HepG2 (cell line): ENCODE measurements around the gene MEIOC. TPM values are rescaled to one million over a fixed set of nuclear protein-coding genes. Genes with fewer than 3 reads are reported as not detected.

Experiments
- ATAC-seq: fragments of 200-7000 bp; cut with Tn5 transposase; 3 replicates; pipeline ENCODE4 v1.9.1; 2020; ENCODE audit warnings: mild to moderate bottlenecking, moderate library complexity
- Bru-seq: library from RNA; stranded (reverse); fragments of 400-500 nt; gene quantifications from one replicate; lab custom pipeline; 2021; lab: Mats Ljungman, UMichigan
- BruChase-seq, 2 experiments: library from RNA; stranded (reverse); fragments of 400-500 nt; gene quantifications; one replicate each; lab custom pipeline; 2021; lab: Mats Ljungman, UMichigan
- BruUV-seq: library from RNA; stranded (reverse); fragments of 400-500 nt; replicated peaks from 2 replicates; lab custom pipeline; 2021; lab: Mats Ljungman, UMichigan
- CTCF ChIA-PET: fragments of 300-600 bp; formaldehyde crosslinking; extraction: SDS; loops from one replicate; lab custom pipeline; 2021; ENCODE audit warnings: low total read pairs, inconsistent platforms, low intra/inter-chr PET ratio; lab: Yijun Ruan, JAX
- POLR2A ChIA-PET: fragments of 350-600 bp; sonication (Branson Sonifier 250); formaldehyde crosslinking; loops from one replicate; lab custom pipeline; 2020; ENCODE audit warnings: antibody characterized with exemption, inconsistent platforms; lab: Yijun Ruan, JAX
- DNase-seq: peaks from one replicate; pipeline ENCODE4 v3.0.0-alpha.2; 2015; ENCODE audit warnings: low spot score
- FAIRE-seq: peaks from 3 replicates; lab custom pipeline; 2011; peaks lifted over from hg19 to GRCh38; lab: Jason Lieb, UNC
- H2AFZ ChIP-seq: one replicate; pipeline ENCODE4 v1.6.1; 2011; ENCODE audit warnings: low read length, inconsistent platforms
- H3K27ac ChIP-seq: fragments of 300-600 bp; 3 replicates; pipeline ENCODE4 v1.8.0; 2011; ENCODE audit warnings: mixed run types, mild to moderate bottlenecking, mixed read lengths, low read length, inconsistent platforms; ENCODE audit not compliant: insufficient read depth; ENCODE audit errors: extremely low read length
- H3K27me3 ChIP-seq, 2 experiments: fragments of 200-600 bp in 1 of 2; 2 replicates in 1 of 2; 3 replicates in 1 of 2; pipeline versions ENCODE4 v1.6.0 to v1.8.0; 2011; ENCODE audit warnings: low read length in 2 of 2, mild to moderate bottlenecking in 2 of 2, moderate library complexity in 2 of 2, inconsistent platforms in 1 of 2; ENCODE audit not compliant: insufficient read depth in 2 of 2, control insufficient read depth in 1 of 2
- H3K36me3 ChIP-seq, 2 experiments: fragments of 200-600 bp in 1 of 2; replicated peaks in 1 of 2; 2 replicates in 1 of 2; 3 replicates in 1 of 2; pipeline versions ENCODE4 v1.5.1 to v1.8.0; 2011; ENCODE audit warnings: low read length in 2 of 2, inconsistent platforms in 1 of 2; ENCODE audit not compliant: insufficient read depth in 2 of 2, control insufficient read depth in 1 of 2
- H3K4me1 ChIP-seq: 2 replicates; pipeline ENCODE4 v1.5.1; 2012; ENCODE audit warnings: low read length, inconsistent platforms; ENCODE audit not compliant: insufficient read depth
- H3K4me2 ChIP-seq: 2 replicates; pipeline ENCODE4 v1.6.0; 2011; ENCODE audit warnings: low read depth, low read length, inconsistent platforms
- H3K4me3 ChIP-seq, 3 experiments: fragments of 200-600 bp in 1 of 3; sonication (generic), shearing (Covaris generic) in 1 of 3; replicated peaks in 1 of 3; 2 replicates each; pipeline ENCODE4 v1.5.1; 2011 to 2016; ENCODE audit warnings: low read length in 3 of 3, inconsistent platforms in 2 of 3, low read depth in 2 of 3, mild to moderate bottlenecking in 2 of 3, control low read depth in 1 of 3, mixed read lengths in 1 of 3; ENCODE audit not compliant: insufficient read depth in 1 of 3
- H3K79me2 ChIP-seq: one replicate; pipeline ENCODE4 v1.6.1; 2011; ENCODE audit warnings: low read length, inconsistent platforms; ENCODE audit not compliant: insufficient read depth
- H3K9ac ChIP-seq: 2 replicates; pipeline ENCODE4 v1.6.0; 2011; ENCODE audit warnings: mild to moderate bottlenecking, low read depth, low read length, inconsistent platforms; ENCODE audit not compliant: insufficient read depth
- H3K9me3 ChIP-seq: 2 replicates; pipeline ENCODE4 v1.5.1; 2012; ENCODE audit warnings: mild to moderate bottlenecking, low read length
- H4K20me1 ChIP-seq: 2 replicates; pipeline ENCODE4 v1.6.0; 2011; ENCODE audit warnings: inconsistent platforms, mild to moderate bottlenecking, low read length, moderate library complexity; ENCODE audit not compliant: insufficient read depth
- PAX8 ChIP-seq: sonication (generic); formaldehyde crosslinking; IDR thresholded peaks from 2 replicates; pipeline ENCODE4 v1.8.0; 2022; ENCODE audit warnings: mild to moderate bottlenecking, missing genetic modification reagents, borderline replicate concordance
- RERE ChIP-seq: IDR thresholded peaks from 2 replicates; pipeline ENCODE4 v1.6.1; 2016; ENCODE audit warnings: low read depth, missing genetic modification reagents, missing compliant biosample characterization
- SIX4 ChIP-seq: sonication (generic); formaldehyde crosslinking; IDR thresholded peaks from 2 replicates; pipeline ENCODE4 v1.4.0; 2020; ENCODE audit warnings: missing genetic modification reagents
- WGBS: methylation state at CpG from one replicate; pipeline ENCODE4 v1.1.6; 2017; ENCODE audit warnings: low lambda C conversion rate; 5-methylcytosine and 5-hydroxymethylcytosine counted together
- in situ Hi-C: cut with HindIII; loops from 2 replicates; pipeline ENCODE4 v1.10.0; 2017; ENCODE audit warnings: low pct_unique_long_range_greater_than_20kb; ENCODE audit not compliant: extremely low pct_ligation_motif_present
- intact Hi-C: fragments of 100-400 bp; cut with micrococcal nuclease; formaldehyde crosslinking; loops from one replicate; pipeline ENCODE4 v1.10.0; 2022; ENCODE audit not compliant: unreplicated experiment
- long read RNA-seq, 2 experiments: library from RNA in 1 of 2; library from polyadenylated mRNA in 1 of 2; stranded (forward) in 1 of 2; unstranded in 1 of 2; transcript quantifications; one replicate each; pipeline ENCODE4 v2.0.0, GENCODE V29; 2019 to 2022
- polyA minus RNA-seq, 3 experiments: library from RNA; depleted of rRNA, polyadenylated mRNA; stranded (reverse); fragments of >200 nt; gene quantifications; 2 replicates each; pipeline ENCODE4 v1.2.3, GENCODE V29; 2011; ENCODE audit warnings: low replicate concordance in 1 of 3
- polyA plus RNA-seq, 8 experiments: library from polyadenylated mRNA; depleted of rRNA in 3 of 8; stranded (reverse) in 7 of 8; unstranded in 1 of 8; fragments of >200 nt; fragmentation: Illumina TruSeq in 4 of 8; extraction: Trizol in 4 of 8; gene quantifications; 2 replicates each; pipeline versions ENCODE4 v1.2.1 to v1.2.3, GENCODE V29; 2011 to 2016; ENCODE audit warnings: low read depth in 4 of 8, missing spikeins in 1 of 8, mixed read lengths in 1 of 8; ENCODE audit not compliant: insufficient read depth in 1 of 8
- total RNA-seq, 5 experiments: library from RNA; depleted of rRNA; stranded (reverse); fragments of >200 nt; fragmentation: Illumina TruSeq; extraction: Trizol; gene quantifications; 2 replicates each; pipeline ENCODE4 v1.2.3, GENCODE V29; 2016; ENCODE audit warnings: low read depth in 1 of 5
- TF ChIP-seq, protein P1 (sequence below): sonication (generic); formaldehyde crosslinking; IDR thresholded peaks from 2 replicates; pipeline ENCODE4 v1.4.0; 2020; ENCODE audit warnings: mild to moderate bottlenecking, missing genetic modification reagents

Gene MEIOC
- total RNA-seq (2016; rRNA removed; fragmentation: Illumina TruSeq; extraction: Trizol) (0.07 and 0.15 TPM in 2 replicates), polyA plus RNA-seq (2011; rRNA removed) (0.04 TPM in 1 of 2 replicates, not detected in the other), polyA minus RNA-seq (2011; rRNA and poly(A)+ RNA removed; ENCODE audit: low replicate concordance) (0.14 TPM in 1 of 2 replicates, not detected in the other), Bru-seq, nascent RNA (not detected), BruChase-seq, experiment 1, labeled RNA remaining after a 6-hour chase (not detected), BruChase-seq, experiment 2, labeled RNA remaining after a 2-hour chase (percentile 5 among the genes with signal in this experiment)
- total RNA-seq (2016; cell fraction: cytosol; rRNA removed; fragmentation: Illumina TruSeq; extraction: Trizol; ENCODE audit: low read depth): 0.10 TPM in 1 of 2 replicates, not detected in the other
- 0.13 TPM in 1 of 2 replicates, not detected in the other for total RNA-seq (2016; cell fraction: insoluble cytoplasmic fraction; rRNA removed; fragmentation: Illumina TruSeq; extraction: Trizol)
- total RNA-seq (2016; cell fraction: membrane; rRNA removed; fragmentation: Illumina TruSeq; extraction: Trizol): not detected in 2 replicates
- total RNA-seq (2016; cell fraction: nucleus; rRNA removed; fragmentation: Illumina TruSeq; extraction: Trizol): not detected in 2 replicates
- polyA plus RNA-seq (2011; cell fraction: cytosol; rRNA removed): 0.06 and 0.09 TPM in 2 replicates
- 0.17 and 0.21 TPM in 2 replicates for polyA plus RNA-seq (2011; cell fraction: nucleus; rRNA removed)
- polyA plus RNA-seq (2012): 0.27 and 0.53 TPM in 2 replicates
- polyA plus RNA-seq (2016; cell fraction: cytosol; fragmentation: Illumina TruSeq; extraction: Trizol; ENCODE audit: low read depth): 0.08 and 0.09 TPM in 2 replicates
- polyA plus RNA-seq (2016; cell fraction: insoluble cytoplasmic fraction; fragmentation: Illumina TruSeq; extraction: Trizol; ENCODE audit: low read depth): 0.19 TPM in 1 of 2 replicates, not detected in the other
- polyA plus RNA-seq (2016; cell fraction: membrane; fragmentation: Illumina TruSeq; extraction: Trizol; ENCODE audit: low read depth): 0.08 and 0.23 TPM in 2 replicates
- polyA plus RNA-seq (2016; cell fraction: nucleus; fragmentation: Illumina TruSeq; extraction: Trizol; ENCODE audit: insufficient read depth, low read depth): 0.19 TPM in 1 of 2 replicates, not detected in the other
- polyA minus RNA-seq (2011; cell fraction: cytosol; rRNA and poly(A)+ RNA removed): not detected in 2 replicates
- polyA minus RNA-seq (2011; cell fraction: nucleus; rRNA and poly(A)+ RNA removed): 0.13 and 0.37 TPM in 2 replicates
- long read RNA-seq, experiment 1: 0 reads
- long read RNA-seq, experiment 2: 0 reads

- no peak for TF ChIP-seq SIX4 (CRISPR knock-in tag)
- TF ChIP-seq, protein P1, sequence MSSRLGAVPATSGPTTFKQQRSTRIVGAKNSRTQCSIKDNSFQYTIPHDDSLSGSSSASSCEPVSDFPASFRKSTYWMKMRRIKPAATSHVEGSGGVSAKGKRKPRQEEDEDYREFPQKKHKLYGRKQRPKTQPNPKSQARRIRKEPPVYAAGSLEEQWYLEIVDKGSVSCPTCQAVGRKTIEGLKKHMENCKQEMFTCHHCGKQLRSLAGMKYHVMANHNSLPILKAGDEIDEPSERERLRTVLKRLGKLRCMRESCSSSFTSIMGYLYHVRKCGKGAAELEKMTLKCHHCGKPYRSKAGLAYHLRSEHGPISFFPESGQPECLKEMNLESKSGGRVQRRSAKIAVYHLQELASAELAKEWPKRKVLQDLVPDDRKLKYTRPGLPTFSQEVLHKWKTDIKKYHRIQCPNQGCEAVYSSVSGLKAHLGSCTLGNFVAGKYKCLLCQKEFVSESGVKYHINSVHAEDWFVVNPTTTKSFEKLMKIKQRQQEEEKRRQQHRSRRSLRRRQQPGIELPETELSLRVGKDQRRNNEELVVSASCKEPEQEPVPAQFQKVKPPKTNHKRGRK (CRISPR knock-in tag): no peak
- TF ChIP-seq RERE: no peak
- TF ChIP-seq PAX8 (CRISPR knock-in tag): no peak
- 88% methylated on average over 53 of the region's 57 CpGs for WGBS
- POLR2A ChIA-PET: interaction anchor here (0.7 kb wide), 1 partner anchor 700 kb away, joined by 4 read pairs; no protein-coding TSS in a partner anchor
- no peaks in the 10 kb centered on the region for H3K27me3 ChIP-seq
- H3K27ac ChIP-seq: no peak within 1 kb of the TSS
- no peak within 1 kb of the TSS for H3K9ac ChIP-seq
- intact Hi-C loops: no loop called here
- H3K4me2 ChIP-seq: peak within 1 kb of the TSS; percentile 8; the same call in 1 of the 2 replicates
- H3K9me3 ChIP-seq: no peaks in the 10 kb centered on the region
- no peak within 1 kb of the TSS for H2AFZ ChIP-seq
- H3K36me3 ChIP-seq: no peaks in the 10 kb centered on the region
- no peaks in the 10 kb centered on the region for H4K20me1 ChIP-seq
- no peaks in the 10 kb centered on the region for H3K4me1 ChIP-seq
- DNase-seq (no peak), FAIRE-seq (no peak), ATAC-seq (no peak; the same call in 1 of the 3 replicates)
- H3K4me3 ChIP-seq: no peak within 1 kb of the TSS
- H3K79me2 ChIP-seq: no peaks in the 10 kb centered on the region
- CTCF ChIA-PET: no interaction called here
- in situ Hi-C loops: no loop called here
- BruUV-seq: no TSS peak
Measured at GRCh38 chr17:44655983-44656710, at the start of gene MEIOC. Gene MEIOC (plus strand): TSS chr17:44656468. CDS start chr17:44656614, 146 bp downstream.
